Endothelial cell of hepatic sinusoid (primary cell): ENCODE data around the gene ZNF277.

Experiments used
- in situ Hi-C: cut with HindIII; loops from 2 replicates; pipeline ENCODE4 v1.10.0; 2017; ENCODE audit warnings: low sequenced_read_pairs

ZNF277 gene, protein sequence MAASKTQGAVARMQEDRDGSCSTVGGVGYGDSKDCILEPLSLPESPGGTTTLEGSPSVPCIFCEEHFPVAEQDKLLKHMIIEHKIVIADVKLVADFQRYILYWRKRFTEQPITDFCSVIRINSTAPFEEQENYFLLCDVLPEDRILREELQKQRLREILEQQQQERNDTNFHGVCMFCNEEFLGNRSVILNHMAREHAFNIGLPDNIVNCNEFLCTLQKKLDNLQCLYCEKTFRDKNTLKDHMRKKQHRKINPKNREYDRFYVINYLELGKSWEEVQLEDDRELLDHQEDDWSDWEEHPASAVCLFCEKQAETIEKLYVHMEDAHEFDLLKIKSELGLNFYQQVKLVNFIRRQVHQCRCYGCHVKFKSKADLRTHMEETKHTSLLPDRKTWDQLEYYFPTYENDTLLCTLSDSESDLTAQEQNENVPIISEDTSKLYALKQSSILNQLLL

DNA sequence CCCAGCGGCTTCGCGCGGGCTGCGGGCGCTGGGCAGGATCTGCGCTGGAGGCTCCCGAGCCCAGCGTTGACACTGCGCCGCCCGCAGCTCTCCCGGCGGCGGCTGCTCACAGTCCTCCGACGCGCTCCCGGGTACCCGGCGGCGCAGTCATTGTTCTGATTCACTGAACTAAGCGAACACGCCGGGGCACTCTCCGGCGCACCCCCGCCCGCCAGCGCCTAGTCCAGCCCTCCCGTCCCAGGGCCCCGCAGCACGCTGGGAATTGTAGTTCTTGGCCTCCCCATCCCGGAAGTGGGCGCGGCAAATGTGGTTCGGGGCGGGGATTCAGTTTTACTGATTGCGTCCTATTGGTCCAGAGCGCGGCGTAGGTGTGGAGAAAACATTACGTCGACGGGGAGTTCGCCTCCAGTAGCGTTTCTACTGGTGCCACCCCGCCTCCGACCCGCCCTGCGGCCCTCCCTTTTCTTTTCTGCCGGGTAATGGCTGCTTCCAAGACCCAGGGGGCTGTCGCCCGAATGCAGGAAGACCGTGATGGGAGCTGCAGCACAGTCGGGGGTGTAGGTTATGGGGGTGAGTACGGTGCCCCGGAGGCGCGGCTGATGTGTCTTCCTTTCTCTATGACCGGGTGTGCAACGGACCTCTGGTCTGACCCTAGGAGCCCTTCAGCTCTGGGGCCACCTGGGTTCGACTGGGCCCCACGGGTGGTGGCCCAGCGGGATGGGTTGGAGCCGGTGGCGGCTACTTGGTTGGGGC lies at the start of gene ZNF277, which contains the start of gene DOCK4:
ZNF277 (plus strand) TSS at position 458 of the 753 bp plus-strand sequence; CDS start at position 480, 22 bp downstream.
DOCK4 (minus strand) TSS at position 162 of the 753 bp plus-strand sequence. CDS start 261 bp downstream, outside the sequence.
- in situ Hi-C loops, result no loop called here

DNA sequence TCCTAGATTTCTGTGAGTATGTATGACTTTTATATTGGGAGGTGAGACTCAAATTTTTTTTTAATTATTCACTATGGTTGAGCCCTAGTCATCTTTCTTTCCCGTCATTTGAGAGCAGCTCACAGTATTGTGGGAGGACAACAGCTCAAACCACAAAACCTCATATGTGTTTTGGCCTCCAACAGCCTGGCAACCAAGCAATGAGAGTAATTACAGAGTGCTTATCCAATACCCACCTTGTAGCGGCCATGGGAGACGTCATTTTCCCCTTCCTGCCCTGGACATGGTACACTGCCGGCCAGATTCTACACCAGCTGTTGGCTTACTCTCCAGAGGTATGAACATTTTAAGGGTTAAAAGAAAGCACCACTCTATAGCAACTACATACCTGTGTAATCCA lies 49.4 kb upstream of the ZNF277 start:
- in situ Hi-C loops, result no loop called here

DNA sequence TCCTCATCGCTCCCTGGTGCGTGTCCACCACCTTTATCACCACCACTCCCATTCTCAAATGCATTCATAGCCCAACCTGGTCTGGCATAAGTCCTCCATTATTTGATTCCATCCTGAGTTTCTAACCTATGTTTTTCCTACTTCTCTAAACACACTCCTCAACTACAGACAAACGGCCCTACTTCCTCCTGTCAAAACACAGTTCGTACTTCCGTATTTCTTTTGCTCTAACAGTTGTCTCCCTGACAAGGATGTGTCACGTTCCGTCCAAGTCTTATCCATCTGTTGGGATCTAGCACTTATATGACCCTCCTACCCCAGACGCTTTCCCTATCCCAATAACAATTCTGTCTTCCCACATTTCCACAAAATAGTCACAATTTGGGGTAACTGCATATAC lies 47.1 kb upstream of the ZNF277 start:
- in situ Hi-C loops, result no loop called here

DNA sequence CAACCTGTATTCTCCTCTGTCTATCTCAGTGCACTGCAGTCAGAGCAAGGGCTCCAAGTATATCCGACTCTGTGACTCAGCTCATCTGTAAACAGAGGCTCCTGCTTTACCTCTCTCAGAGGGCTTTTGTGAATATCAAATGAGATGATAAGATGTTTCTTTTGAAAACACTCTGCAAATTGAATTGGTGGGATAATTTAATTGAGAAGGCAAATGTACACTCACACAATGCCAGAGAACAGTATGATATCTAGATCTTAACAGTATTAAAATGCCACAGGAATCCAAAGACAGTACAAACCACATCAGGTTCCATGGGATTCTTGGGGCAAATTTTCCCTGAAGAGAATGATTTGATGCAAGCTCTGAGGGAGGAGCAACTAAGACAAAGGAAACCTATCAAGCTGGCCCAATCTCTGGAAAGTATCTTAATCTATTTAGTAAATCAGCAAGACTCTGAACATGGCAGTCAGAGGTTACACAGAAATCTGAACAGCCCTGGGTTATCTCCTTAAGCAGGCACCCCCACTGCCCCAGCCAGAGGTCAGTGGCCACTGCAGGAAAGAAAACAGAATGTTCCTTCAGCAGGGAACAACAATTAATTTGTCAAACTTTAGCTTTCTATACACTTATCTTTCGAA lies 46.2 kb upstream of the ZNF277 start:
- in situ Hi-C loops, result loop anchor here (5.0 kb wide), 1 partner anchor 42 kb away; no protein-coding TSS in a partner anchor

DNA sequence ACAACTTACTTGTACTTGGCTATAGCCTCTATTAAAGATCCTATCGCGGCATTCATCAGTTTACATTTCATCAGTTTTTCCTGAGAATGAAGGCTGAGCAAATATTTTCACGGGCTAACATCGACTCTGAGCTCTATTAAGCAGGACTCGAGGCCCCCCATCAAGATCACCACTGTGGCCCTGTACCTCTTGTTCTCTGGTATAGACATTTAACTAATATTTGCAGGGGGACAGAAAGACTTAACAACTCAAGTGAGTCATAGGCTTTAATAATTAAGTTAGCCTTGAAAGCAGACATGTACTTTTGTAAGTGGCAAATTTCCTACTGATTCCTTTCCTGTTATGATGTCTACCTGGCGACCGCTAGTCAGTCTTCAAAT lies 45.7 kb upstream of the ZNF277 start:
- in situ Hi-C loops, result loop anchor here (5.0 kb wide), 1 partner anchor 42 kb away; no protein-coding TSS in a partner anchor

DNA sequence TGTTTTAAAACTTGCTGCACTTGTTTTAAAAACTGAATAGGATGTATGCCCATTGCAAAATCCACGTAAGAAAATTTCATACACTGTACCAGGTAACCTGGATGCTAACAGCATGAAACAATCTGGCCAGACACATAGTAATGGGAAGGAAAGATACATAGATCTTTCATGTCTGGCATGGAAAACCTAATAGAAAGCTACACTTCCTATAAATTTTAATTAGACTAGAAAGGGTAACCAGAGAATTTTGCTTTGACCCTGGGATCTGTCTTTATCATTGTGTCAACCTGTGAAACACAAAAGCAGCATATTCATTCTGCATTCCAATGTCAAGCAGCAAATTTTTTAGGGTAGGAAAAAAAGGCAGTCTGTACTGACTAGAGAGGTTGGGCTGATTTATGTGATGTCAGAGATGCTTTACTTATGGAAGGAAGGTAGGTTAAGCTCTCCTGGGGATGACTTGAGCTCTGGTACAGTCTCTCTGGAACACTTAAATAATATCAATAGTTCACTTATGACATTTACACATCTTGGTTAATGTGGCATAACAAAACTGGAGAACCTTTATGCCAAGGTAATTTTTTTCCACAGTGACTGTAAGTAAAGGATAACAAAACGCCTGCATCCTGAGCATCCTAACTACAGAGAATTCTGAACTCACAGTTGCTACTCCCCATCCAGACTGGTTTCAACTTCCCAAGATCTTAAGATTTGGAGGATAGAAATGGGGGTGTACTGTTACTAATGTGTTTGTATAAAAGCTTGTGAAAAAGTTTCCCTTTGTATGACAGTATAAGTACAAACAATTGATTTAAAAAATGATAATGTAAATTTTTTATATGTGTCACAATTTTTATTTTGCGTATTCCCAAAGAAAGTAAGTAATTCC lies 45.0 kb upstream of the ZNF277 start:
- in situ Hi-C loops, result loop anchor here (5.0 kb wide), 1 partner anchor 41 kb away; no protein-coding TSS in a partner anchor

DNA sequence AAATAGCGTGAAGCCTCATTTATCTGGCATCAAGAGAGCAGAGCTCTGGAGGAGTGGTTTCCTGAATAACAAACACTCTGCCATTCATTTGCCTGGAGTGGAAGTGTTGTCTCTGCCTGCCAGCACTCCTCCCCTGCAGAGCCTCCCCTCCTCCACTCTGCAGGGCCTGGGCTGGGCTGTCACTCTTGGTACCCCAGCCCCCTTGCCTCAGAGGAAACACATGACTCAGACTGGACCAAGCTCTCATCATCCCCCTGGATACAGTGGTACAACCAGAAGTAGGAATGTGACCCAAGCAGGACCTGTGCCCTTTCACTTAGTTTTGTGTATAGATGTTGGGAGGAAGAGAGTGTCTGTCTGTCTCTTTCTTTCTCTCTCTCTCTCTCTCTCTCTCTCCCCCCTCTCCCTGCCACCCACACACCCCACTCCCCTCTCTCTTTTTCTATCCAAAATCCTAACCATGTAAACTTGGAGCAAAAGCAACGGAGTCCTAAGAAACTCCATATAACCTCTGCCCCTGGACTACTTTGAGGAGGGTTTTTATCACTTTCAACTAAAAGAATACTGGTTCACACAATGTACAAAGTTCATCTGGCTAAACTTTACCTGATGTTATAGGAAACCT lies 44.2 kb upstream of the ZNF277 start:
- in situ Hi-C loops, result loop anchor here (5.0 kb wide), 1 partner anchor 40 kb away; no protein-coding TSS in a partner anchor

DNA sequence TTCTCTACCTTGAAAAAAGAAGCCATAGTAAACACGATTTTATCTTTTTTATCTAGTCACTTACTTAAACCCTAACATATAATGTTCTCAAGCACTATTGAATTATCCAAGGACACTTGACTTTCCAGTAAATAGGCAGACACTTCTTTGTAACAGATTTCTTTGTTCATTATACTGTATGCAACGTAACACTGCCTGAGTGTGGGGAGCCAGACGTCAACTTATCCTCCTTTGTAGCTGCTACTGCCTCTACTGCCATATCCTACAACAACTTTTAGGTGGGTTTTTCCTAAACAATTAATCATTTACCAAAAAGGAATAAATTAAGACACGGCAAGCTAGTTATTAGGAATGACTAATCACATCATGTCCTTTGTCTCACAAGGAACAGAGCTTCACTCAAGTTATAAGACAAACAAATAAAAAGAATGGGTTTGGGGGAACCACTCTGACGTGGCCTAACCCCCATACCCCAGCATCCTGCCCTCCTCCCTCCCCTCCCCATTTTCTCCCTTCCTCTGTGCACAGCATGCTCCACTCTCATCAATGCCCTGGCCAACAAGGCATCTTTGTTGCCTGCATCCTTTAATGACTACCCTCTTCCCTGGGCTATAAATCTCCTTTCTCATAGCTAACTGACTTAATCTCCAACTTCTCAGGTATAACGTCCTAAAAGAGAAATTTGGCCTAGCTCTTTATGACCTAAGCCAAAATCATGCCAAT lies 43.5 kb upstream of the ZNF277 start:
- in situ Hi-C loops, result loop anchor here (5.0 kb wide), 1 partner anchor 39 kb away; no protein-coding TSS in a partner anchor

DNA sequence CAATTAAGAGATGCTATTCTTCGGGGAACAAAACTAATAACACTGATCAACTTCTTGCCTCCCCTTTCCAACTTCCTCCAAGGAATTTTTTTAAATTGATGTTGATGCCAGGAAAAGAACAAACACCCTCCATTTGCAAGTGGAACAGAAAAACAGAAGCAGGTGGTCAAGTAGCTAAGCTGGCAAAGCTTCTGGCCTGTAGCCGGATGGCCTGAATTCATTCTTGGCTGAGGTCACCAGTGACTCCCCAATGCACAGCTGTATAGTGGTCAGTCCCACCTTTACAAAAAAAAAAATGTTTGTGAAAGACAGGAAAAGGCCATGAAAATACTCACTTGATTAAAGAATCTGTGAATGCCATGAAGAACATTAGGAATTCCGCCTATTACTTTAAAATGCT lies 39.3 kb upstream of the ZNF277 start:
- in situ Hi-C loops, result no loop called here

DNA sequence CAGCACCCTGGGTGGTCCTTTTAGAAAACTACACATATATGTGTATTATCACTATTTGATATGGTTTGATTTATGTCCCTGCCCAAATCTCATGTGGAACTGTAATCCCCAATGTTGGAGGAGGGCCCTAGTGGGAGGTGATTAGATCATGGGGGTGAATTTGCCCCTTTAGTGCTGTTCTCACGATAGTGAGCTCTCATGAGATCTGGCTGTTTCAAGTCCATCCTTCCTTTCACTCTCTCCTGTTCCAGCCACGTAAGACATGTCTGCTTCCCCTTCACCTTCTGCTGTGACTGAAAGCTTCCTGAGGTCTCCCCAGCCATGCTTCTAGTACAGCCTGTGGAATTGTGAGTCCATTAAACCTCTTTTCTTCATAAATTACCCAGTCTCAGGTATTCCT lies 37.6 kb upstream of the ZNF277 start:
- in situ Hi-C loops, result no loop called here

DNA sequence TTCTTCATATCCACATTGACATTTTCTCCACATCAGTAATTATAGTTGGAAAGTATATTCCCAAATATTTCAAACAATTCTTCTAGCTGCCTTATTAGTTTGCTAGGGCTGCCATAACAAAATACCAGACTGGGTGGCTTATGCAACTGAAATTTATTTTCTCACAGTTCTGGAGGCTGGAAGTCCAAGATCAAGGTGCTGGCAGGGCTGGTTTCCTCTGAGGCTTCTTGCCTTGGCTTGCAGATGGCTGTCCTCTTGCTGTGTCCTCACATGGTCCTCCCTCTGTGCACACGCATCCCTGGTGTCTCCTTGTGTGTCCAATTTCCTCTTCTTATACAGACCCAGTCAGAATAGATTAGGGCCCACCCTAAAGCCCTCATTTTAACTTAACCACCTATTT lies 34.8 kb upstream of the ZNF277 start:
- in situ Hi-C loops, result no loop called here

DNA sequence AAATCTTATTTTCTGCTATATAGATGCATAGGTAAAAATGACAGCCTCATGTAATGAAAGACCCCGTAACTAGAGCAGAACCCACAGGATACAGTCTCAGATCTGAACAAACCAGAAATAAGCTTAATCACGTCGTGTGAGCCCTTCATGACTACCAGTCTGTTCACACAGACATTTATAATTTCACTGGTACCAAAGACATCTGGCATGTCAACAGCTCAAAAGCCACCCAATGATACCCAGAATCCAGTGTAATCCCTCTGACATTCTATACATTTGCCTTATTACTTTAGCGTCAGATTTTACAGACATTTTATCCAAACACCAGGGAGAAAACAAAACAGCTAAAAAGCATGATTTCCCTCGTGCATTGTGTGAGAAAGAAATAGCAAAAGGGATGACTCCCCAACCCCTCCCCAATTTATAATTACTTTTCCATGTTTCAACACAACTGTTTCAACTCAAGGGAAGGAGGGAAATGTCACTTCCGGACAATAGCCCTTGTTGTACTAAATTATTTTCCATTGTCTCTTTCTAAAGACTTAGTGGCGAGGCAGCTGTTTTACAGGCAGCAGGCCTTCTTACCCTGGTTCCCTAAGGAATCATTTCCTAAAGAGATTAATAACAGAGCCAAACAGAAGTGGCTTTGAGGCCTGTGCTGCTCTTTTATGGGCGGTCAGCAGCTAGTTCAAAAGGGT lies 33.5 kb upstream of the ZNF277 start:
- in situ Hi-C loops, result no loop called here

DNA sequence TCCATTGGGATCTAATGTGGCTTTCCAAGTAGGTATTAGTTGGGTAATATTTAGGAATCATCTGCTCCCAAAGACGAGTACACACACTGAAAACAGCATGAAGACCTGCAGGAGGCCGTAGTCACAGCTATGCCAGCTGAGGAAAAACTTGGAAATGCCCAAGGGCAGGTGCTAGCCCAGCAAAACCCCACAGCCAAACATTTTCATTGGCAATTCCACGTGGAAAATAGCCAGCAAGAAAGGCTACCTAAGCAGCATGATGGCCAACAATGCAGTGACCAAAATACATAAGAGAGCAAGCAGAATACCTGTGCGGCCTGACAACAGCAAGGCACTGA lies 33.0 kb upstream of the ZNF277 start:
- in situ Hi-C loops, result no loop called here

DNA sequence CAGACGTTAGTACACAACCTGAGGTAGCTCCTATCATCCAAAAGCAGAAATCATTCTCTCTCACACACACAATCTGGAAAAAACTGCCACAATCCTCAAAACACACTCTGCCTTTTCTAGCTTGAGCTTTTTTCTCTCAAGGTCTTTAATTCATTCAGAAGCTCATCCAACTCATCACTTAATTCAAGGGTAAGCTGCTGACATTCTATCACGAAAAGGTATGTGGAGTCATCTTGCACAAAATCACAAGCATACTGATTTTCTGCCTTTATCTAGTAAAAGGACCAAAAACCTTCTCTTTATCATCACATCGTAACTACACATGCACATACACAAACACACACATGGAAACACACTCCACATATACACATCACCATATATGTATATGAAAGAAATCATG lies 32.3 kb upstream of the ZNF277 start:
- in situ Hi-C loops, result no loop called here

DNA sequence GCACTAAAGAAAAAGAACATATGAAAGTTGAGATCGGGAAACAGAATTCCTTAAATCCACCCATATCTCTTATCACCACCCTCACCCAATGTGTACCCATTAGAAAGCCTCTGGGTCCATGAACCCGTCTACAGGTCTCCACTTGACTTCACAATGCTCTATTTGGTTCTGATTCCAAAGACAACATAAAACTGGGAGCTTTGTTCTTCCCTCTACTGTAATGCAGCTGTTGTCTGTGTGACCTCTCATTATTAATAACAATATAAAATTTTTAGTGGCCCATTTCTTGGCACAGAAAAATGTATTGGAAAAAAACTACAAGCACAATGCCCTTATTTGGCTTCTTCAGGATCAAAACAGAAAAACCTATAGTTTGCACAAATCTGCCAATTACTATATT lies 30.3 kb upstream of the ZNF277 start:
- in situ Hi-C loops, result no loop called here

DNA sequence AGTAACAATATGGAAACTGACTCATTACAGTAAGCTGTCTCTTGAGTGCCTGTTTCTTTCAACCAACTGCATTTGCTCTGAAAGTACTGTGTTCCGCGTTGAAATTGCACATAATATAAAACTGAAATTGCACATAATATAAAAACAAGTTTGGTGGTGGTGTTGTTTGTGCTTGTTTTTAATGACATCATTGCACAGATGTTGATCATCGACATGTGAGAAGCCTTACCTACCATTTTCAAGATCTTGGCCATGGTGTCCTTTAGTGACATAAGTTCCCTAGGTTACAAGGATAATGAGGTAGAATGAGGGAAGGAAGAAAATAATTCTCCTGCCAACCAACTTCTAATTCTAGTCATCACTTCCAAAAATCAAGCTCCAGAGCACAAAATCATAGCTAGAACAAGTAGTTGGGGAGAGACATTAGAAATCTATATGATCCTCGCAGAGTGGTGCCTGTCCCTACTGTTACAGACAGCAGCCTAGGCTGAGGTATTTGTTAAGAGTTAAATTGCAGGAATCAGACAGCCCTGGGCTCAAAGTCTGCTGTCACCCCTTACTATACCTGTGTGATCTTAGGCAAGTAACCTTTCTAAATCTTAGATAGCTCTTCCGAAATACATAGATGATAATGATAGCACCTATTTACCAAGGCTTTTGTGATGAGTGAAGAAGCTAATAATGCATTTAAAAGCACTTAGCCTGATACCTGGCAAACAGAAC lies 29.6 kb upstream of the ZNF277 start:
- in situ Hi-C loops, result no loop called here

DNA sequence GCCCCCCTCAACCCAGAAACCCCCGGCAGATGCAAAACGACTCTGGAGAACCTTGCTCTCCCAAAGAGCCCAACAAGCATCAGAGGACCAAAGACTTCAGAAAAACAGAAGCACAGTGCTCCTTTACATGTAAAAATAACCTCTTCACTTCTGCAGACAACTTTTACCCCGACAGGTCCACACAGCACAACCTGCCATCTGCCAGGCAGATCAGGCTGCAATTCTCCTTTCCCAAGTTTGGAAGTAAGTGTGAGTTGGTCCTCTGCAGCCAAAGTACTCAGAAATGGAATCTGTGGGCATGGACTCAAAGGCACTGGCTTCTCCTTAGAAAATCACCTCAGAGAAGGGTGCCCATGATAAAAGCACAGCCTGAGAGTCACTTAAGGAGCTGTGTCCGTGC lies 26.3 kb upstream of the ZNF277 start:
- in situ Hi-C loops, result no loop called here

DNA sequence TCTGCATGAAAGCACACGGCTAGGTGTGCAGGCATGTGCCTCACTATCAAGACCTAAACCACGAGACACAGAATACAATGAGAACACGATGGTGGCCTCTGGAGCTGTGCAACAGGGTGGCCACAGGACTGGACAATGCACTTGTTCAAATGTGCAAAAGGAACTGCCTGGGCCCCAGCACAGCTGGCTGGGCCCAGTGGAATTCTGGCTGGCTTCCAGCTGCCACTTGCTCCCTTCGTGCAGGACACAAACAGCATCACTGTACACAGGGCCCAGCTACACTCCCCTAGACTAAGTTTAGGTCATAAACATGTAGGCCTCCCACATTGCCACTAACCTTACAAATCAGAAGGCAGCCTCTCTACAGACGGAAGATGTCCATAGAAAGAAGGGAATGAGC lies 23.7 kb upstream of the ZNF277 start:
- in situ Hi-C loops, result no loop called here
